NCI-H146 treated with DMSO at 0.1 percent for 48 hours (cell line): ENCODE data around the gene SSBP3.

Experiments used
- DNase-seq: peaks from one replicate; lab custom pipeline; 2025; ENCODE audit not compliant: unreplicated experiment; lab: John Stamatoyannopoulos, UW

The SSBP3 gene

DNA sequence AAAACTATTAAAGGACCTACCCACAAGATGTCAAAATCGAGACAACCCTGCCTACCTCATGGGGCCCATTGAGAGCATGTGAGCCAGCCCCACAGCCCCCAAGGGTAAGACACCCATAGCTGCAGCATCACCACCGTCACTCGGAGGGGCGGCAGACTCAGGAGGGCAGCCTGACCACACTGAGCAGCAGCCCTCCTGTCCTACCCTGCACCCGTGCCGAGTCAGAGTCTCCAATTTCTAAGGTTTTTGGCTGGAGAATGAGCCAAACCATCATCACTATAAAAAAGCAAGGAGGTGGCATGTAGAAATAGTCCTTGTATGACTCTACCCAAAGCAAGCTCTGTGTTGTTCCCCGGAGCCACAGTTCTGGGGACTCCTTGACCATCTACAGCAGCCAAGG, 94.7 kb downstream of the SSBP3 start:
- no peak for DNase-seq

DNA sequence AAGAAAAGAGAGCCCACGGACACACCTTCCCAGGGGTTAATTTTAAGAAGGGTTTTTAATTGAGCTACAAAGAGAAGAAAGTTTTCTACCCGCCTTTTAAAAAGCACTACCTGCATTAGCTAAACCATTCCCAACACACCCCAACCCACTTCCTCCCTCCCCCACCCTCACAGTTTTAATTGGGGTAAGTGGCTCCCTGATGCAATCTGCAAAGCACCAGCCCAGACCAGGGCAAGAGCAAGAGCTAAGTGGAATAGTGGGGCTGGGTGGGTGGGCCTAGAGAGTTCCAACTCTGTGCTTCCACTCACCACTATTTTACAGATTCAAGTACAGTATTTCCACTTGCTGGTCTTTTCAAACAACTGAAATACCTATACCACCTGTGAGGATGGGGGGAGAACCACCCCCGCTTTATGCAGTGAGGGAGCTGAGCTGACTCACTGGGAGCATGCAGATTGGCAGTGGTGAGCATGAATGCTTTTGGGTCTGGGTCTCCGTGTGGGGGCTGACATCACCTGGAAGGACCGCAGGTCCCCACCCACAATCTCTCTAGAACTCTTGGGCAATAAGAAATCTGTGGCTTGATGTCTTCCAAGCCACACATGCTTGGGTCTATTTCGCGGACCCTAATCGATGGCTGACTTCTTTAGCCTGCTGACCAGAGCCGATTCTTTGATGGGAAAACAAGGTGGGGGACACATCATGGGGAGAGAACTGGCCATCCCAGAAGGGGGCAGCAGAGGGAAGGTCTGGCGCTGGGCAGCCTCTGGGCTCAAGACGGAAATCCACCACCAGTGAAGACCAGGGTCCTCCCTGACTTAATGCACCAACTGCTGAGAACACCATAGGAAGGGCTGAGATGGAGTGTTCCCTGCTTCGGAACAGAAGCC, 95.5 kb downstream of the SSBP3 start:
- DNase-seq = no peak

DNA sequence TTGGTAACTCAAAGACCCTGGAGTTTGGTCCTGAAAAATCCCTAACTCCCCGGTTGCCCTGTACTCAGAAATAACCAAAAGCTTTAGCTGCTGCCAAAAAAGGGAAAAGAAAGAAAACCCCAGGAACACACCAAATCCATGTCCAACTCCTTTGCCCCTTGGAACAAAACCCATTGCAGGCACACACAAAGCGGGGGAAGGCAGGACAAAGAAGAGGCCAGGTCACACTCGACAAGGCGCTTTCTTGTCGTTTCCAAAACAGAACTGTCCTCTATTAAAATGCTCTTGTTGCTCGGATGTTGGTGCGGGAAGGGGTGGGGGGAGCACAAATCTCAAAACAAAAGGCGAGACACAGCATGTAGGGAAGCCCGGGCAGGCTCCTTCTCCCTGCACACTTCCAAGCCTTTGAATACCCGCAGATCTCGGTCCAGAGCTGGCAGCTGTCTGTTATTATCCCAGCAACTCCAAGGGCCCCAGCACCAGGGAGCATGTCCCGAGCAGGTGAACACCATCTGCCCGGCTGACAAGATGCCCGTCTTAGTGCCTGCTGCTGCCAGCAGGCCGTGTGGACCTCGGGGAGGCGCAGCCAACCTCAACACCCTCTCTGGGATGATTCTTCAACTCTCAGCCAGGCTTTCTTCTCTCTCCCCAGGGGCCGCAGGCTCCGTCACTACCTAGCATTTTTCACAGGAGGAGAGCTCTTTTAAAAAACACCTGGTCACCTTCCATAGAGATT, 96.4 kb downstream of the SSBP3 start:
- peak; percentile 73 for DNase-seq

DNA sequence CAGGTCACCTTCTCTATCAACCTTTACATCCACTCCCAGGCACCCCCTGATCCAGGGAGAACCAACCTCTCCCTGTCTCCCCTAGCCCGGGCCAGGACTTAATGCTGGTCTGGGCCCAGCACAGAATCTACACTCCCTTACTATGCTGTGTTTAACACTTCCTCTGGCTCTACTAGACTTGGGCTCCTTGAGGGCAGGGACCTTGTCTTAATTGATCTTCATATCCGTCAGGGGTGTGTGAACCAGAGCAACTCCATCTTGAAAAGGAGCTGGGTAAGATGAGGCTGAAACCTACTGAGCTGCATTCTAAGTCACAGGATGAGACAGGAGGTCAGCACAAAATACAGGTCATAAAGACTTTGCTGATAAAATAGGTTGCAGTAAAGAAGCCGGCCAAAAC, 98.9 kb downstream of the SSBP3 start:
- no peak for DNase-seq

DNA sequence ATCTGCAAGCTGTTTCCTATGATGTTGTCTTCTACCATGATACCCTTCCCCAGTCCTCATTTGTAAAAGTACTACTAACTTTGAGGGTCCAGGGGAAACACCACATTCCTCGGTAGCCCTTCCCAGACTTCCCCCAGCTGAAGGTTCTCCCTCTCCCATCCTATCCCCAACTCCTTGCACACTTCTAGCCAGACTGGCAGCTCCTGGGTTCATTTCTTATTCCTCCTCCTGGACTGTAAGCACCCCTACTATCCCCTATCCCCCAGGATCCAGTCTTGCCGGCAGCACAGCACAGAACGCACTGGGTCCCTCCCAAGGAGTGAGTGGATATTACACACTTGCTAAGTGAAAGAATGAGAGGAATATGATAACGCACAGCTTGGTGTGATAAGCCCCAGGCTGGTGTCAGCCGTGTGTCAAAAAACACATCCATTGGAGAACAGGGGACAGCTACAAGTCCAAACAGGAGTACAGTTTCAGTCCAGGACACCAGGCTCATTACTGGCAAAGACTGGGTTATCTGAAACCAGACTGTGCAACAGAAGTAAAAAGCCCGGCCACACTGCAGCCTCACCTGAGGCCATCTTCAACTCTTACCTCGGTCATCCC, 100.2 kb downstream of the SSBP3 start:
- no peak for DNase-seq

DNA sequence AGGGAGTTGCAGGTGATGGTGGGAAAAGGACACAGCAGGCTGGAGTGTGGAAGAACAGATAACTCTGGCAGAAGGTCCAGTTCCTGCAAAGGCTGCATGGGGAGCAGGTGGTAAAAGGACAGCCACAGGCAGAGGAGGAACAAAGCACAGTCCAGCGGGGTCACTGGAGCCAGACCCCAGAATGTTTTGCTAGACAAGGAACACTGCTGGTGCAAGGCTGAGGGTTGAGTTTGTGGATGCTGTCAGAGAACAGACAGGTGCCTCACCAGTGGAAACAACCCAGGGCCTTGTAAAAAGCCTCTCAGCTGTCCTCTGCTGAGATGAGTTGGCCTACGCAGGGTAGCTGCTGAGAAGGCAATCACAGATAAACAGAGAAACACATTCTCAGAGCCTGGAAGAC, 101.7 kb downstream of the SSBP3 start:
- DNase-seq = peak; percentile 49

DNA sequence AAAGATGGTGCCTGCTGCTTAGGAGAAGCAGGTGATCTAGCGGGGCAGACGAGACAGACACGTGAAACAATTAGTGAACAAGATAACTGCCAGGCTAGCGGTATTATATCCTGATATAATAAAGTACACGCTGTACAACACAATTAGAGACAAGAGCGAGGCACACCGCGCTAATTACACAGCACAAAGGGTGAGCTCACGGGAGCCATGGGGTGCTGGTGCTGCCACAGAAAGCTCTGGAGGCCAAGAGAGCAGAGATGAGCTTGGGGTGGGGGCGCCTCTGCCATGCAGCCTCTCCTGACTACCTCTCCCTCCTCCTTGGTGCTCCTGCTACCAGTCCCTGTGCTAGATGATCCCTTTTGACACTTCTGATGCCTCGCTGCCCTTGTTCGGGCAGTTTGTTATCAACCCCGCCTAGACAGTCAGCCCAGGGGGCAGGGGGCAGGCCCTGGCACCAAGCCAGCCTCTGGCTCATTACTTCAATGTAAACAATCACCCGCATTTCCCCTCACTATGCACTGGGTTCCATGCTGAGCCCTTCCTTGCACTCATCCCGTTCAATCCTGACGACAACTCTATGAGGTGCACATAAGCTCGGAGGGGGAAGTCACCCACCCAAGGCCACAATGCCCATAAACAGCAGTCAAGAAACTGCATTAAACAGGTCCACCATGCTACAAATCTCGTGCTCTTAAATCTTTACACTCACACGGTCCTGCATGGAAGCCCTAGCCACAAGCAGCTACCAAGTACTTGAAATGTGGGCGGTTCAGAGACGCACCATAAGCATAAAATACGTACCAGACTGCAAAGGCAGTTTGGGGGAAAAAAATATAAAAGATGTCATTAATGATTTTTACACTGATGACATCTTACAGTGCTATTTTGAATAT, 103.0 kb downstream of the SSBP3 start:
- peak; percentile 96 for DNase-seq

DNA sequence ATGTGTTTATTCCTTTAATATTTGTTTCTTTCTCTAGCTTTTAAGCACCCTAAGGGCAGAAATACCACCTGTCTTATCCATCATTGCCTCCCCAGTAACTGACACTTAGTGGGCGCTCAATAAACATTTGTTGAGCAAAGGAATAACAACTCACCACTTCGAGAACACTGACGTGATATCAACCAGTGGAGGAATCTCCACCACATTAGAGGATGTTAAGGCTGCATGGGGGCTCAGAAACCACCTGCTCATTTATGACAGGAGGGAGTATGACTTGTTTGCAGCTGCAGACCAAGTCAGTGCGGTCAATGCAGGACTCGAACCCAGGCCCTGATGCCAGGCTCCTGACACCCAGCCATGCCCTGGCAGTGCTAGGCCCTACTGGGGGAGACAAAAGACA, 103.6 kb downstream of the SSBP3 start:
- DNase-seq = no peak

DNA sequence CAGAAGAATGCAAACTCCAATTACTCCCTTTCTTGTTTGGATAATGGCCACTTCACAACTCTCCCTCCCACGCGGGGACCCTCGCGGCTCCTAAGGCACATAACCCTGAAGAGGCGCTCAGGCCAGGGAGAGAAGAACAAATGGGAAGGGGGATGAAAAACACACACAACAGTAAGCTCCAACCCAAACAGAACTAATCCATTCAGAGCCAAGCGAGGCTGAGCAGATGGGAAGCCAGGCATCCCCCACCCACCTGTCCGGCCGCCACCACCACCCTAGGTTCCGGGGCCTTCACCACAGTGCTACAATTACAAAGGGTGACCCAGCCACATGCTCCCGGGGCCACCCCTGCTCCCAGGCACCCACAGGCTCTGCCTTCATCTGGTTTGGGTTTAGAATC, 104.7 kb downstream of the SSBP3 start:
- DNase-seq = no peak

DNA sequence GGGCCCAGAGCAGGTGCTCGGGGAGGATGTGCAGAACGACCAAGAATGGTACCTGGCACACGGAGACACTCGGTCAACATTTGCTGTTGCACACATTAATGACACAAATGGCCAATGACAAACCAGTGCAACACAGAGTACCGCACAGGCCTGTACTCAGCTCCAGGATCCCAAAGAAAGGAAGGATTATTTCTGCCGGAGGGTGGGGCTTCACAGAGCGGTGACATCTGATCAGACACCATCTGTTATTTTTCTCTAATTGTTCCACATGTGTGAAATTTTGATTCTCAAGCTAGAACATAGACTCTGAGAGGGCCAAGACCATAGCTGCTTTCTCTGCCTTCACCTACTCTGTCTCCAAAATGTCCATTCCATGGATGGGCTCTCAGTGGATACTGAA, 105.8 kb downstream of the SSBP3 start:
- DNase-seq = no peak

DNA sequence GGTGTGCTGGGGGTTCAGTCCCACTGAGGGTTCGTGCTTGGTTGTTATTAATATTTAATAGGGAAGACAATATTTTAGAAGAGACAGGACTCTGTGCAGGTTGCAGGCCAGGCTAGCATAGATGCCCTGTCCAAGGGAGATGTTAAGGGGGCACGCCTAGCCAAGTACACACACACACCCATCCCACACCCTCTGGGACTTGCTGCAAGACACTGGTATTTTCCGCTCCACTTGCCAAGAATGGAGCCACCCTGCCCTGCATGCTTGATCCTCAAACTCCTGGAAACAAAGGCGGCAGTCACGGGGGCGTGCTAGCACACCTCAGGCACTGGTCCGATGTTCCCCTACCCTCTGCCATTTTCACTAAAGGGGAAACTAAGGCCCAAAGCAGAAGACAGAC, 107.2 kb downstream of the SSBP3 start:
- DNase-seq = no peak

DNA sequence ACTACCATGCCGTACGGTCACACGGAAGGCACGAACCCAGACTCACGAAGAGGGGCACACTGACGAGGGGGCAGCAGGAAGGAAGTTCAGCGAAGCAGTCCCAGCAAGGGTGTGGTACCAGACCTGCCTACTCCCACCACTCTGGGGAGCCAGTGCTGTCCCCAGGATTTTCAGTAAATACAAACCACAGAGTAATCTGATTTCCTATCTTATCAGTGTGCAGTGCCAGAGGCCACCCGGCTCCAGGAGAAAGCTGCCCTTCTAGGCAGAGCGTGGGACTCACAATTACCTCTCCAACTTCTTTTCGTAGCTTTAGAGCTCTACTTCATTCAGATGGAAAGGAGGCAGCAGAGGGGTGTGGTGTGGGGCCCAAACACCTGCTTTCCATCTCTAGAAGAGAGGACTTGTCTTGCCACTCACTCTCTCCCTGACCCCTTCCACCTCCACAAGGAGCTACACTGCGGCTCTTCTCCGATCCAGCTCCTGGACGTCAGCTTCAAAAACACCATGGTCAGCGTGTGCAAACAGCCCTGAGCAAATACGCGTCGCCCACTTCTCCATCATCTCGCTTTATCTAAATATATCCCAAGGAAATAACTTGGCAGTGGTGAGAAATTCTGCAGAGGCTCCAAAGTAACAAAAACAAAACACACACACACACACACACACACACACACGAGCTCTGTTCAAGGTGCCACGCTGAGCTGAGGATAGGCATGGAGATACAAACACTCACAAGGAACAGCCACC, 107.7 kb downstream of the SSBP3 start:
- DNase-seq = no peak

DNA sequence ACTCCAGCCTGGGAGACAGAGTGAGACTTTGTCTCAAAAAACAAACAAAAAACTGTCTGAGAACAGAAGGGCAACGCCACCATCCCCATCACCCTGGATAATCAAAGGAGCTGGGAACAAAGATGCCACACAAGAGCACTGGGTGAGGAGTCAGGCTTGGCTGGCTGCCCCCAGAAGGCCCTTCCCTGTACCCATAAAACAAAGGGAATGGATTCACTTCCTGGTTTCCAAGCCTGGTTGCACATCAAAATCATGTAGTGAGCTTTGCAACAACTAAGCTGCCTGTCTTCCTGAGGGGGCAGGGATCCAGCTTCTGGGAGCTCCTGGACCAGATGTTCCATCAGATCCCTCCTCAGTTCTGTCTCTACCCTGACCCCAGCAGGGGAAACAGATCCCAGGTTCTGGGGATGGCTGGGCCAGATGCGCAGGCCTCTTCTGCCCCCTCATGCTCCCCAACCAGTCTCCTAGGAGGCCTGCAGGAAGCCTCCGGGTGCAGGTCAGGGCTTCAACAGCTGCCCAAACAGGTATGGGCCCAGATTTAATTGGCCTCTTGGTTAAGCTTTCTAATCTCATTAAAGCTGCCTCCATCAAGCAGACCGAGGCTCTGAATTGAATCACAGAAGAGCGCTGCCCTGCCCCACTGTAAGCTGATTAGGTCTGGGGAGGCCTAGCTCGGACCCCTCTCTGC, 108.5 kb downstream of the SSBP3 start:
- DNase-seq = no peak

DNA sequence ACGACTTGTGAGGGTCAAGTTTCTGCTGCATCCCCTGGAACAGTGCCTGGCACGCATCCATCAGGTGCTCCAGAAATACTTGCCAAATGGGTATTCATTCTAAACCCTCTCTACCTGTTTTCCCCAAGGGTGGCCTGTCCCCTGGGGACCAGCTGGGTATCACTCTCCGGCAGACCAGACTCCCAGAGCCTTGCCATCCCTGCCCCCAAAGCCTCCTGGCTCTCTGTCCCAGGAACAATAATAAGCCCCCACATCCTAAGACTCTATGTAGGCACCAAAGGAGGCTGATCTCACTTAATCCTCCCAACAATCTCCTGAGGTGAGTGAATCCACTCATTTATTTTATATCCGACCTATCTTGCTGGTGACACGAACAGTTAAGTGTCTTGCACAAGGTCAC, 109.5 kb downstream of the SSBP3 start:
- no peak for DNase-seq

DNA sequence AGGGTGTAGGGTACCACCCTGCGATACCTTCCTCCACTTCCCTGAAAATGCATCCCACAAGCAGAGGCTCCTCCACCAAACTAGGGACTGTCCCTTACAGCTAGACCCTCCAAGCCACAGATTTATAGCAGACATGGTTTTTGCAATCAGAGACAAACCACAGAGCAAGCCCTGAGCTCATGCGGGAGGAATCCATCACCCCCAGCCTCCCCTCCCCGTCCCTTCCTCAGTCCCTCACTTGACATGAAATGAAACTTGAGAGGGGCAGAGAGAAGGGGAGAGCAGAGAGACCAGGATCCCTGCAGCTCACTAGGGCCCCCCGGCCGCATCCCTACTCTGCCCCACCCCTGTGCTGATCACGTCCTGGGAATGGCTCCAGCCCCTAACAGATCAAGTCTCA, 111.3 kb downstream of the SSBP3 start:
- no peak for DNase-seq

DNA sequence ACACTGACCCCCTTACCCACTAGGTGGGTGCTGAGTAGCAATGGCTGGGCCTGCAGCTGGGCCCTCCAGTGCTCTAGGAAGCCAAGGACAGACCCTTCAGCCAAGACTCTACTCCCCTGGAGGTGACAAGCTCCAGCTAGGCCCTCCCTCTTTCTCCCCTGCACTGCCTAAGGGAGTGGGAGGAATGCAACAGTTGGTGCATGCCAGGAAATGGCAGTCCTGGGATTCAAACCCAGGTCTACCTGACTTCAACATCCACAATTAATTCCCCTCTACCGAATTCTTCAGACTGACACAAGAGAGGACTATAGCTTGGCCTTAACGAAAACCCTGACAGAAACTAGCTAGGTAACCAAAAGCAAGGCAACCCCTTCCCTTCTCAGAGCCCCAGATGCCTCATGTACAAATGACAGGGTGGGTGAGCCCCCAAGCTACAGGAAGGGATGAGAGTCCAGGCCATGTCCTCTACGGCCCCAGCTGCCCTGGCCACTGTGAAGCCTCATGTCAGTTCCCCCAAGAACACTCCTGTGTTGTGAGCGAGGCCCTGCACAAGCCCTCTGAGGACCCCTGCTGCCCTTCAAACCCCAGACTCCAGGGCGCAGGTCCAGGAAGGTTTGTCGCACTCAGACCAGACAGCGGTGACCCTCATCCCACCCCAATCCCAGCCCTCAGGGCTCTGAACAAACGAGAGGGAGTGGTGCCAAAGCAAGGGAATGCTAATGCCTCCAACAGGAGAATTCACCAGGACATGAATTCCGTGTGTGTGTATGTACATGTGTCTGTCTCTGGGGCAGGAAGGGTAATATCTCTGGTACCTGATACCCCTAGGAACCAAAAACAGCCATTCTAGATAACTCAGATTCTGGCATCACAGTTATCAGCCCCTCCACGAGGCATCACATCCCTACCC, 113.9 kb downstream of the SSBP3 start:
- no peak for DNase-seq

DNA sequence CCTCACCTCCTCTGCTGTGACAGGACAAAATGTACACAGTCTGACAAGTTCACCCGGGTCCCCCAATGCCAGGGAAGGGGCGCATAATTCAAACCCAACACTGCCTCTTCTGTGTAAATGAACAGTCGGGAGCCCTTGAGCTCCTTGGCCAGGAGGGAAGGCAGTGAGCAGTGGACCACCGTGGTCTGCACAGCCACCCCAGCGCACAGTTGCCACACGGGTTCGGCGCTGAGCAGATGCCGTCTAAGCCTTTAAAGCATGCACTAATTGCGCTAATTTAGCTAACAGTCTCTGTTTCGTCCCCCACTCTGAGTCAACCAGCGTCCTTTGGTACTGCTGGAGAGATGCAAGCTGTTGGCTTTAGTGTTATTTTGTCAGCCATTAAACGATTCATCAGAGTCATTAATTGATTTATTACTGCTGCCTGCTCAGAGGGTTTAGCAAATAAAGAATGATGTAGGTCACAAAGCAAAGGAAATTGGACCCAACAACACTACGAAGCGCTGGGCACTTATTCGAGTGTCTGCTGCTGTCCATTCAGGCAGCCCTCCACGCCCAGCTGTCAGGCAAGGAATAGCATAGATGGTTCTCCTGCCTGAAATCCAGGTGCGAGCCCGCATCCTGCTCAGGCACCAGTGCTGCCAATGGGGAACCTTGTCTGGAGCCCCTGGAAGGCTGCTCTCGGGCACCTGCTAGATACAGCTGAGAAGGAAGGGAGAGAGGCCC, 114.8 kb downstream of the SSBP3 start:
- no peak for DNase-seq
